ENCODE data around the gene SEMA6B. TPM values are rescaled to one million over a fixed set of nuclear protein-coding genes. Genes with fewer than 3 reads are reported as not detected.

The SEMA6B gene
- total and polyA plus RNA-seq, 2 donors (not counting 3 experiments of a cell fraction or from before 2014, with no cell fraction given) = 97.8 to 176 TPM

DNA sequence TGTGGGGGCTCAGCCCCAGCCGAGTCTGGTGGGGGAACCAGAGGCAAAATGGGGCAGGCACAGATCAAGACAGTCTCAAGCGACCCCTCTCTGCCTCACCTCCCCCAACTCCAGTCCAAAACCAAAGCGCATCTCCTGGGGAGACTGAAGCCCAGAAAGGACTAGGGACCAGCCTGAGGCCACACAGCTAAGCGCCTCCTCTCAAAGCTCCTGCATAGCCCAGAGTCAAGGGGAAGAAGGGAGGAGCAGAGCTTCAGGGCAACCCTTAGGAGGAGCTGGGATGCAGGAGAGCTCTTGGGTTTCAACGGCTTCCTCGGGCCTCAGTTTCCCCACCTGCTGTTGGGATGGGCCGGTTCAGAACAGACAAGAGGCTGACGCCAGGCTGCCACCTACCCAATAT, 19.9 kb upstream of the SEMA6B start:
- no peak for FAIRE-seq

More for the DNA sequence above, 19.9 kb upstream of the SEMA6B start:
- TF ChIP-seq FOS (IDR thresholded peaks at IDR 0.05; ENCODE audit: borderline replicate concordance, insufficient read depth, low read length) (no peak), POLR2A (IDR thresholded peaks at IDR 0.05; ENCODE audit: low read depth, low read length) (no peak), POLR2AphosphoS5 (IDR thresholded peaks at IDR 0.05; ENCODE audit: insufficient read depth, low read depth, low read length) (no peak), GATA2 (IDR thresholded peaks at IDR 0.05; ENCODE audit: insufficient read depth, insufficient read length, low read depth, low read length) (no peak), EZH2 (IDR thresholded peaks at IDR 0.05; ENCODE audit: borderline replicate concordance, low read depth, low read length, severe bottlenecking) (no peak), MYC (IDR thresholded peaks at IDR 0.05; ENCODE audit: low read depth, low read length) (no peak), JUN (IDR thresholded peaks at IDR 0.05; ENCODE audit: borderline replicate concordance, insufficient read depth, insufficient read length, low read depth) (no peak)
- TF ChIP-seq, protein P1, sequence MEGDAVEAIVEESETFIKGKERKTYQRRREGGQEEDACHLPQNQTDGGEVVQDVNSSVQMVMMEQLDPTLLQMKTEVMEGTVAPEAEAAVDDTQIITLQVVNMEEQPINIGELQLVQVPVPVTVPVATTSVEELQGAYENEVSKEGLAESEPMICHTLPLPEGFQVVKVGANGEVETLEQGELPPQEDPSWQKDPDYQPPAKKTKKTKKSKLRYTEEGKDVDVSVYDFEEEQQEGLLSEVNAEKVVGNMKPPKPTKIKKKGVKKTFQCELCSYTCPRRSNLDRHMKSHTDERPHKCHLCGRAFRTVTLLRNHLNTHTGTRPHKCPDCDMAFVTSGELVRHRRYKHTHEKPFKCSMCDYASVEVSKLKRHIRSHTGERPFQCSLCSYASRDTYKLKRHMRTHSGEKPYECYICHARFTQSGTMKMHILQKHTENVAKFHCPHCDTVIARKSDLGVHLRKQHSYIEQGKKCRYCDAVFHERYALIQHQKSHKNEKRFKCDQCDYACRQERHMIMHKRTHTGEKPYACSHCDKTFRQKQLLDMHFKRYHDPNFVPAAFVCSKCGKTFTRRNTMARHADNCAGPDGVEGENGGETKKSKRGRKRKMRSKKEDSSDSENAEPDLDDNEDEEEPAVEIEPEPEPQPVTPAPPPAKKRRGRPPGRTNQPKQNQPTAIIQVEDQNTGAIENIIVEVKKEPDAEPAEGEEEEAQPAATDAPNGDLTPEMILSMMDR (IDR thresholded peaks at IDR 0.05; ENCODE audit: extremely low read depth in 1 of 2, insufficient read depth in 1 of 2, low read depth in 1 of 2, low read length in 2 of 2) = no peak
- TF ChIP-seq, protein P2, sequence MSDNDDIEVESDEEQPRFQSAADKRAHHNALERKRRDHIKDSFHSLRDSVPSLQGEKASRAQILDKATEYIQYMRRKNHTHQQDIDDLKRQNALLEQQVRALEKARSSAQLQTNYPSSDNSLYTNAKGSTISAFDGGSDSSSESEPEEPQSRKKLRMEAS (IDR thresholded peaks at IDR 0.05; ENCODE audit: insufficient read depth, insufficient read length) = no peak
- no peak overlapping the region for H2AFZ ChIP-seq (ENCODE audit: low read depth, low read length)
- H3K4me3 ChIP-seq (replicated peaks in 1 of 3; ENCODE audit: insufficient read depth in 1 of 3, low read depth in 1 of 3, low read length in 3 of 3) = no peak overlapping the region
- H3K79me2 ChIP-seq (ENCODE audit: control insufficient read depth, insufficient read depth, low read length) = no peaks in the 10 kb centered on the region
- H4K20me1 ChIP-seq (replicated peaks; ENCODE audit: control insufficient read depth, extremely low read depth, insufficient read depth, low read length) = no peaks in the 10 kb centered on the region
- no peak overlapping the region for H3K4me2 ChIP-seq (ENCODE audit: insufficient read depth, low read length)
- ChIA-PET POLR2A (no interaction called here), CTCF (interaction anchor here (0.6 to 3.4 kb wide), 4 partner anchors 12 to 55 kb away, joined by 3 to 18 read pairs (median 4); partner anchors contain the start of gene SEMA6B)
- no peak for DNase-seq (ENCODE audit: low read depth, low spot score)
- H3K9ac ChIP-seq (replicated peaks; ENCODE audit: extremely low read depth, insufficient read depth, low read length) = no peak overlapping the region
- H3K9me1 ChIP-seq (replicated peaks; ENCODE audit: control insufficient read depth, extremely low read depth, insufficient read depth, low read length) = no peaks in the 10 kb centered on the region
- no peaks in the 10 kb centered on the region for H3K27me3 ChIP-seq (ENCODE audit: control insufficient read depth in 2 of 2, insufficient read depth in 2 of 2, low read length in 2 of 2)
- dilution Hi-C loops (cut with MboI; ENCODE audit: extremely low pct_ligation_motif_present, low sequenced_read_pairs) = no loop called here
- H3K9me3 ChIP-seq (replicated peaks; ENCODE audit: control insufficient read depth, insufficient read depth, low read length) = no peaks in the 10 kb centered on the region
- BruUV-seq (replicated peaks) = no TSS peak
- H3K4me1 ChIP-seq (ENCODE audit: control insufficient read depth, extremely low read depth, insufficient read depth, low read length) = peaks cover 31% of the 10 kb centered on the region
- H3K36me3 ChIP-seq (ENCODE audit: control insufficient read depth in 2 of 2, extremely low read depth in 1 of 2, insufficient read depth in 2 of 2, low read length in 2 of 2) = peaks cover 0 to 8% of the 10 kb centered on the region in 2 experiments
- H3K27ac ChIP-seq (ENCODE audit: insufficient read depth, low read depth, low read length) = no peak overlapping the region
- intact Hi-C loops (cut with micrococcal nuclease) = loop anchor here (5.0 kb wide), 1 partner anchor 143 kb away; the partner anchor contains the start of gene DPP9

Data from endothelial cell of umbilical vein (primary cell).